22Rv1 (cell line): ENCODE data around the gene ASMT.

ENCODE experiments used
- ZFX ChIP-seq: fragments of 450-650 bp; IDR thresholded peaks from 2 replicates; pipeline ENCODE4 v1.6.1; 2017; ENCODE audit warnings: antibody characterized with exemption, borderline replicate concordance
- TF ChIP-seq, protein P1 (sequence below): fragments of 450-650 bp; IDR thresholded peaks from 2 replicates; pipeline ENCODE4 v1.5.1; 2017; ENCODE audit warnings: mild to moderate bottlenecking

DNA sequence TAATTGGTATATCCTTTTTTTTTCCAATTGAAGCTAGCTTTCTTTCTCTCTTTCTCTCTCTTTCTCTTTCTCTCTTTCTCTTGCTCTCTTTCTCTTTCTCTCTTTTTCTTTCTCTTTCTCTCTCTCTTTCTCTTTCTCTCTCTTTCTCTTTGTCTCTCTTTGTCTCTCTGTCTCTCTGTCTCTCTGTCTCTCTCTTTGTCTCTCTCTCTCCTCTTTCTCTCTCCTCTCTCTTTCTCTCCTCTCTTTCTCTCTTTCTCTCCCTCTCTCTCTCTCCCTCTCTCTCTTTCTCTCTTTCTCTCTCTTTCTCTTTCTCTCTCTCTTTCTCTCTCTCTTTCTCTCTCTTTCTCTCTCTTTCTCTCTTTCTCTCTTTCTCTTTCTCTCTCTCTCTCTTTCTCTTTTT is 66.6 kb downstream of the ASMT start:
- TF ChIP-seq, protein P1, sequence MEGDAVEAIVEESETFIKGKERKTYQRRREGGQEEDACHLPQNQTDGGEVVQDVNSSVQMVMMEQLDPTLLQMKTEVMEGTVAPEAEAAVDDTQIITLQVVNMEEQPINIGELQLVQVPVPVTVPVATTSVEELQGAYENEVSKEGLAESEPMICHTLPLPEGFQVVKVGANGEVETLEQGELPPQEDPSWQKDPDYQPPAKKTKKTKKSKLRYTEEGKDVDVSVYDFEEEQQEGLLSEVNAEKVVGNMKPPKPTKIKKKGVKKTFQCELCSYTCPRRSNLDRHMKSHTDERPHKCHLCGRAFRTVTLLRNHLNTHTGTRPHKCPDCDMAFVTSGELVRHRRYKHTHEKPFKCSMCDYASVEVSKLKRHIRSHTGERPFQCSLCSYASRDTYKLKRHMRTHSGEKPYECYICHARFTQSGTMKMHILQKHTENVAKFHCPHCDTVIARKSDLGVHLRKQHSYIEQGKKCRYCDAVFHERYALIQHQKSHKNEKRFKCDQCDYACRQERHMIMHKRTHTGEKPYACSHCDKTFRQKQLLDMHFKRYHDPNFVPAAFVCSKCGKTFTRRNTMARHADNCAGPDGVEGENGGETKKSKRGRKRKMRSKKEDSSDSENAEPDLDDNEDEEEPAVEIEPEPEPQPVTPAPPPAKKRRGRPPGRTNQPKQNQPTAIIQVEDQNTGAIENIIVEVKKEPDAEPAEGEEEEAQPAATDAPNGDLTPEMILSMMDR = no peak
- TF ChIP-seq ZFX = no peak
